IPS DF 19.7 (cell line): ENCODE results near the gene ATP11A.

ENCODE experiments used
- DNase-seq: peaks from one replicate; pipeline ENCODE4 v3.0.0-alpha.2; 2013; ENCODE audit warnings: low read depth, low spot score

ATP11A gene

DNA sequence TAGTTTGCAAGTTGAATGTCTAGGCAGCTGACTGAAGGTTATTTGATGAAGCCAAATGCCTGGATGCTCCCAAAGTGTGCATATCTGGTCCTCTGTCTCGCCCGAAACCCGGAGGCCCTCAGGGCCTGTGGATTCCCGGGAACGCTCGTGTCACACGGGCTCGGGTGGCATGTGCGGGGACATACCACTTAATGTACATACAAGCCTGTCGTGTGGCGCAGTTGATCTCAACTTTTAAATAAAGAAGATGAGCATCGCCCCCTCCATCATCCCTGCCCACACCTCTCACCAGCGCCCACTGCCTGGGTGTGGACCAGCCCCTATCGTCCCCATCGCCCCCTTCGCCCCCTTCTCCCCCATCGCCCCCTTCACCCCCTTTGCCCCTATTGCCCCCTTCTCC is 33.9 kb downstream of the ATP11A start:
- DNase-seq = no peak

DNA sequence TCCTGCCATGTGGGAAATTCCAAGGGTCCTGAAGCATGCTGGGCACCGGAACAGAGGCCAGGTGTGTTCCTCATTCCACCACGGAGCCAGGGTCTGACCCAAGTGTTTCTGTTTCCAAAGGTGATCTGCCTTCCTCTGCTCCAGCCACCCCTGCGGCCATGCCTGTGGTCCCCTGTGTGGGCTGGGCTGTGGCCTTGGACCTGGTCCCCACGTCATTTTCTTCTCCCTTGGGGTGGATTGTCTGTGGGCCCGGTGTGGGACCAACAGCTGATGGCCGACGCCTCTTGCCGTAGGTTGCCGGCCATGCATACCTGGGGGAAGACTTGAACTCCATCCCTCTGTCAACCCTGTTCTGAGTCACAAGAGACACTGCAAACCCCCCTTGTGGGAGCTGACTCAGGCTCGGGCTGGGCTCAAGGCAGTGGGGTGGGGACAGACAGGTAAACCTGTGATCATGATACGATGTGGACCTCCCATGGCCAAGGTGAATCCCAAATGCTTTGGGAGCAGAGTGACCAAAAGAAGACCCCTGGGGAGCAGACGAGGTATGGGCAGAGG is 35.0 kb downstream of the ATP11A start:
- DNase-seq = no peak

DNA sequence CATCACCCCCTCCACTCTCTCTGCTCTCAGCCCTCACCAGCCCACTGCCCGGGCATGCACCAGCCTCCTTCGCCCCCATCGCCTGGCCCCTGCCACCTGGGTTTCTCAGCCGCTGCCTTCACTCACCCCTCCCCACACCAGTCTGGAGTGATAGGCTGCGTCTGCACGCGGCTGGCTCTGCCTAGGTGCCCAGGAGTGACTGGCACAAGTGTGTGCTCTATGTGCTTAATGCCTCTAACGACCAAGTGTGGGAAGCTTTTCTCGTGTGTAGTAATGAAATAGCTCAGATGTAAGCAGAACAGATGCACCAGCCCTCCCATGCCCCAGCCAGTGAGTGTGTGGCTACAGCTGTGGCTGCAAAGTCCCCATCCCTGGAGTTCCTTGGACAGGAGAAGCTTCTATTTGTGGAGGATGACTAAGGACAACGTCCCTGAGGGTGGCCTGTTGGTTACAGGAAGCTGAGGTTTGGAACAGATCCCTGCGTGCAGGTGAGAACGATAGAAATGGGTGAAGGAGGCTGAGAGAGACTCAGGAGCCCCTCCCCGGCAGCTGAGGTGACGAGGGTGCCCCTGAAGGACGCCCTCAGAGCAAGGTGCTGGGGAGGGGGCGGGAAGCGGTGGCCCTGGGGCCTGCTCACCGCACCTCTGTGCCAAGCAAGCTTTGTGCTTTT is 35.6 kb downstream of the ATP11A start:
- no peak for DNase-seq

DNA sequence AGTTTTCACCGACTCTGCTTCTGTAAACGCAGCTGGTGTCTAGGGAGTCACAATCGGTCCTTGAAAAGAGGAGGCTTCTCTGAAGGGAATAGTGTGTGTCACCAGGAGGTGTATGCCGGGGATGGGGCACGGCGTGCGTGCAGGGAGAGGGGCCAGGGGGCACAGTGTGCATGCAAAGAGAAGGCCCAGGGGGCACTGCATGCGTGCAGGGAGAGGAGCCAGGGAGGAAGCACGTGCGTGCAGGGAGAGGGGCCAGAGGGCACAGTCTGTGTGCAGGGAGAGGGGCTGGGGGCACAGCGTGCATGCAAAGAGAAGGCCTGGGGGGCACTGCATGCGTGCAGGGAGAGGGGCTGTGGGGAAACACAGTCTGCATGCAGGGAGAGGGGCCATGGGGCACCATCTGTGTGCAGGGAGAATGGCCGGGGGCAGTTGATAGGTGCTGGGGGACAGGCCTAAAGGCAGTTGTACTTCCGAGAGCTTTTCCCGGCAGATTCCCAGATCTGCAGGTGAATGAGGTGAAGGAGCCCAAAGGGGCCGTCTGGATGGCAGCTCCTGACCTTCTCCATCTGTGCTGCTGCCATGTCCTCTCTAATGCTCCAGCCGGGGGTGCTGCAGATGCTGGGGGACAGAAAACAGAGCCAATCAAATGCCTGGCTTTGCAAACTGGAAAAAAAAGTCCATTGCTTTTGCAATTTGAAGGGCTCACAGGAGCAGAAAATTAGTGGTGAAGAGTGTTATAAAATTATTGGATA is 36.4 kb downstream of the ATP11A start:
- DNase-seq = no peak

DNA sequence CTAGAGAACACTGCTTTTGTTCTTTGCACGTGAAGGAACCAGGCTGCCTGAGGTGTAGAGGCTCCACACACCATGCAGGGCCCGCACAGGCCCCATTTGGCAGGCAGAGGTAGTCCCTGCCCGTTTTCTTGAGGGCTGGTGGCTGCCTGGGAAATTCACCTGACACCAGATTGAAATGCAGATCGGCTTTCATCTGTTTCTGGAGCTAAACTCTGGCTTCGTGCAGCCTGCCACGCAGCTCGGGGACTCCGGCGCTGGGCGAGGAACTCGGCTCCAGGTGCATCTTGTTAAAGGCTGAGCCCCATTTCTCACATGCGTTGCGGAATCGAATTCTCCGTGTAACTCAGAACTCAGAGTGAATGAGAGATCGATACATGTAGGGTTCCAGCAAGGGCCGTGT is 37.7 kb downstream of the ATP11A start:
- no peak for DNase-seq

DNA sequence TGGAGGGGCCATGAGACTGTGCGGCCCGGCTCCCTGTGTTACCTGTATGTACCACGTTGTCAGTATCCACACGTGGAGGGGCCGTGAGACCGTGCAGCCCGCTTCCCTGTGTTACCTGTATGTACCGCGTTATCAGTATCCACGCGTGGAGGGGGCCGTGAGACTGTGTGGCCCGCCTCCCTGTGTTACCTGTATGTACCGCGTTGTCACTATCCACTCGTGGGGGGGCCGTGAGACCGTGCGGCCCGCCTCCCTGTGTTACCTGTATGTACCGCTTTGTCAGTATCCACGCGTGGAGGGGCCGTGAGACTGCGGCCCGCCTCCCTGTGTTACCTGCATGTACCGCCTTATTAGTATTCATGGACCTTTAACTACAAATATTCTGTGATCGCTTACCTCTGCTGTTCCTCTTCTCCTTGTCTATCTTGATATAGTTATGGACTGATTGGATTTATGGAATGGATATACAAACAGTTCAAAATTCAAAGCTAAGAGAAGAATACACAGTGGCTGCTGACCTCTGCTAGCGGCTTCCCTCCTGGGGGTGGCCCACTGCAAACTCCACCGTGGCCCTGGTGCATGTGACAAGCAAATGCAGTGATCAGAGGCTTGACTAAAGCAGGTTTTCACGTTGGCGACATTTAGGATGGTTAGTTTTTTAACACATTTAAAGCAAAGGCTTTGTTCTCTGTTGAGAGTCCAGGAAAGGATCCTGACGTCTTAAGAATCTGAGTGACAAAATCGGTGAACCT is 38.7 kb downstream of the ATP11A start:
- DNase-seq = no peak

DNA sequence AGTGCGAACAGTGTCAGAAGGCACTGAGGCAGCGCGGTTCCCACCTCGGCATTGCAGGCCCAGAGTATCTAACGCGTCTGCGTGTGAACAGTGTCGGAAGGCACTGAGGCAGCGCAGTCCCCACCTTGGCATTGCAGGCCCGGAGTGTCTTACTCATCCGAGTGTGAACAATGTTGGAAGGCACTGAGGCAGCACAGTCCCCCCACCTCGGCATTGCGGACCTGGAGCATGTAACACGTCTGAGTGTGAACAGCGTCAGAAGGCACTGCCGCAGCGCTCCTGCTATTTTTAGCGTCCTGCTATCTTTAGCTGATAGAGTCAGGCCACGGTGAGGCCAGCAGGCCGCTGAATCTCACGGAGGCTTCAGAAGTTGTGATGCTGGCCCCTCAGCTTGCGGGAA is 39.6 kb downstream of the ATP11A start:
- no peak for DNase-seq

DNA sequence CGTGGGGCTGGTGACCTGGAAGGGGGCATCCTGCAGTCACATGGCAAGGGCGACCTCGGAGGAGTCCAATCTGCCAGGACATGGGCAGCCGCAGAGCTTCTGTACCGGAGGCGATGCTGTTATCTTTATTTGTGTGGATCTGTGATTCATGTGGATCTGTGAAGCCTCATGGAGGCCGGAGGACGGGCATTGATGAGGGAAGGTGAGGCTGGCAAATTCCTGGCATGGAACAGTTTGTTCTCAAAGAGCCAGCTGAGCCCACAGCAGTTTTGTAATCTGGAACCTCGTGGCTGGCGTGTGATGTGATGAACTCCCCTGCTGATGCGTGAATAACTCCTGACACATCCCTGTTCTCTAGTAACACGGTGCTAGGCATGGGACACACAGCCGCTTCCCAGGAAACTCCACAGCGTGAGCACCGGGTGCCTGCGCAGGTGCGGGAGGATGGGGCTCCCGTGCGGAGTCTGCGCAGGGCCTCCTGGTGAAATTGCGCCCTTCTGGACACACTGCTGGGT is 40.4 kb downstream of the ATP11A start:
- no peak for DNase-seq

DNA sequence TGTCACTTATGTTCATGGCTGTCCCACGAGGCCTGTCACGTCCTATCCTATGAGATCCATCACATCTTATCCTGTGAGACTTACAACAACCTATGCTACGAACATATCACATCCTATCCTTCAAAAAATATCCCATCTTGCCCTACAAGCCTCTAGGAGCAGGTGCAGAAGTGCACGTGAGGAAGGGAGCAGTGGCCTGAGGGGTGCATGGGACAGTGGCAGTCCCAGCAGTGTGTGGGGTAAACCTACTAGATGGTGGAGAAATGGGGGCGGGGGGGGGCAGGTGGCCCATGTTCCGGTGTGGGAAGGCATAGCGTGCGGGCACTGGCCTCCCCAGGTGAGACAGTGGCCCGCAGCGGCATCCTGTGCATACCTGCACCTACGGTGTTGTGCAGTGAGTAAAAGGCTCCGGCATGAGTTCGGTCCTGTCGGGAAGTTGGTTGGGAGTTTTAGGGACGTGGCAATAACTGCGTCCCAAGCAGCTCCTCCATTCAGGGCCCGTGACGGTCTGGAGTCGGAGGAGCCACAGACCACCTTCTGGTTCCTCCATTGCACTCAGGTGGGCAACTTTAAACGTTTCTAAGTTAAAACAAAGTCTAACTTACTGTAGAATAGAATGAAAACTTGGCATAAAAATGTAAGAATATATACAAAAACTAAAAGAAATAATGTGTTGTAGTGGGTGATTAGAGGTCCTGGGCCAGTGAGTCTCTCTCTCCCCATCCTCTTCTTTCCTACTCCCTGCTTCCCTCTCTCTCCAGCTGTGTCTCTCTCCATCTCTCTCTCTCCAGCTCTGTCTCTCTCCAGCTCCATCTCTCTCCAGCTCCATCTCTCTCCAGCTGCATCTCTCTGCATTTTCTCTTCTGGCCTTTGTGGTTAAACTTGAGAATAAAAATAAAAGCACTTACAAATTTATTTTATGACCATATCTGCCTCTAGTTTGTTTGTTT is 42.1 kb downstream of the ATP11A start:
- DNase-seq = no peak

DNA sequence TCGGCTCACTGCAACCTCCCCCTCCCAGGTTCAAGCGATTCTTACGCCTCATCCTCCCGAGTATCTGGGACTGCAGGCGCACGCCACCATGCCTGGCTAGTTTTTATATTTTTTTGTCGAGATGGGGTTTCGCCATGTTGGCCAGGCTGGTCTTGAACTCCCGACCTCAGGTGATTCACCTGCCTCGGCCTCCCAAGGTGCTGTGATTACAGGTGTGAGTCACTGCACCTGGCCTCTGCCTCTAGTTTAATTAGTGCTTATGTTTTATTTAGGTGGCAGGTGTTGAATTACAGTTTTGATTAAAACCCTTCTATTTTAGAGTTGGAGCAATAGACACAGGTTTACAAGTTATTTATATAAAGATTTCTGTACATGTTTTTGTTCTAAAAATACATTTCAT is 42.8 kb downstream of the ATP11A start:
- DNase-seq = no peak

DNA sequence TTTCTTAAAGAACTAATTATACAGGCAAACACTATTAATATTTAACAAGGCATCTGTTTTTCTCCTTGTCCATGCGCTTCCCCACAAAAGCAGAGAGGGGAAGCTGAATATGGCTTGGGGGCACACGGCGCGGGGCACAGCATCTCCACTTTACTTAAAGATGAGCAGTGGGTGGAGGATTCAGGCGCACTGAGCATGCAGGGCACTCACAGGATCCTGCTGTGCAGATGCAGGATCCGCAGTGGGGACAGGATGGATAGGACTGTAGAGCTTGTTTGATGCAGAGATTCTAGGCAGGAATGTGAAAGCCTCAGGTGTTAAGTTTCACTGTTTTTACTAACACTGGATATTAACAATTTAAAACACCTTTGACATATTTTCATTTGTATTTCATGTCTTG is 43.3 kb downstream of the ATP11A start:
- DNase-seq = peak; percentile 83

DNA sequence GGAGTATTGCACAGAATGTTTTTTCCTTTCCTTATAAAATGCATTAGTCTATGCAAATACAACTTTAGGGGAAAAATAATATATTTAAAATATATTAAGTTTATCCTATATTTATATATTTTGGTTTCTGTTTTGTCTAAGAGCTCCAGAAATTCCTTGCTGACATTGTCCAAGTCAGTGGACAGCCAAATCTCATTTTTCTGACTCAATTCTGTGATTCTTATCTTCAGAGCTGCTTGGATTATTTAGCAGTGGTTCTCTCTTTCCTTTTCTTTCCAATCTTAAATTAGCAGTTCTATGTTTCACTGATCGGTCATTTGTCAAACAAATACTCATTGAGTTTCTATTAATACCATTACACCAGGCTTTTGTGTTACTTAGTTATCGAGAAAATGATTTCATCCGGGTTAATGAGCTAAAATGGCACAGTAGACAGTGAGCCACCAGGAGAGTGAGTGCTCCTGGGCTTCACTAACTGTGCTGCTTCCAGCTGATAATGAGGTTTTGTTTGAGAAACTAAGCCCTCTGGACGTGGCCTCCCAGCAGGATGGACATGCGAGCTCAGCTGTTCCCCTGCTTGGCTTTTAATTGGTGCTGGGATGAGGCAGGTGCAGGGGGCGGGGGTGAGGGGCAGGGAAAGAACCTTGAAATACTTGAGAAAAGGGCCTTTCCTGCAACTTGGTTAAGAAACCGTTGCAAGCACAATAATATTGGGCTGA is 44.0 kb downstream of the ATP11A start:
- peak; percentile 83 for DNase-seq

DNA sequence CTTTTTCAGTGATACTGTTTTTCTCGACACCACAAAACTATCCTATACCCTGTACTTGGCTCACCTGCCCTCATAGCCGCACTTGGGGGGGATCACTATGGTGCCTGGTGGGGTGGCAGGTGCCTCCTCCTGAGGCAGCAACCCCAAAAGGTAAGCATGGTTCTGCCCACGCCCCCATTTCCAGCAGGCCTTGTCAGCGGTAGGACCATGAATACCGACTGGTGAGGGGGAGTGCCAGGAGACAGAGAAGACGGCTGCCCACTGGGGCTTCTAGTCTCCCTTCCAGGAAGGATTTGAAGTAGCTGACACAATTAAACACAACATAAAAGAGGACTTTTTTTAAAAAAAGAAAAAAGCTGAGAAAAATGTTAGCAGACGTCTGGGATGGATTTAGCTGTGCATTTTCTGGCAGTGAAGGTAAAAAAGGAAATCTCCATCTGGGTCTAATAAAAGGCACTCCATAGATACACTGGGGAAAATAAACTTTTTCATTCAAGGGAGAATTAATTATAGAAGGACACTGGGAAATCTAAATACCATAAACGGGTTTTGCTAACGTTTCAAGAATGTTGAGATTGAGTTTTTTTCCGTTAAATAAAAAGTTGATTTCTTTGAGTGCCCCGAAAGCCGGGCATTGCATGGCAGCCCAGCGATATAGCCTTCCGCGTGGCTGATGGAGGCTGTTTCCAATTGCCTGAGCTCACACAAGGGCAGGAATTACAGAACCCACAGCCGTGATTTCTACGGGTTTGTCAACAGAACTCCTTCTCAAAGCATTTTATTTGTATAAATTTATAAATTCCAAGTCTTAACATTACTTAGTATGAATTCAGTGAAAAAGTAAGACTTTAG is 45.1 kb downstream of the ATP11A start:
- DNase-seq = no peak

DNA sequence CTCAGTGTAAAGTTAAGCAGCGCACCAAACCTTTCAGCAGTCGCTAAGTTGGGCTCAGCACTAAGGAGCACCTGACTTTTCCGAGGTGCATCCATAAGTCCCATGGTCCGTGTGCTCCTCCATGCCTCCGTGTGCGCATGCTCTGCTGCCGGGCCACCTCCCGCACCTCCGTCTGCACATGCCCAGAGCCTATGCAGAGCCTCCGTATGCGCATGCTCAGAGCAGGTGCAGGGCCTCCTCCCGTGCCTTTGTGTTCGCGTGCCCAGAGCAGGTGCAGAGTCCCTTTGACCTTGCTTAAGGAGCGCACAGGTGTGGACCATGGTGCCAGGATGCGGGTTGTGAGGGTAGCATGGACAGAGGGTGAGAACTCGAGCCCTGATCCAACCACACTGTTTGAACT is 46.0 kb downstream of the ATP11A start:
- DNase-seq = no peak

DNA sequence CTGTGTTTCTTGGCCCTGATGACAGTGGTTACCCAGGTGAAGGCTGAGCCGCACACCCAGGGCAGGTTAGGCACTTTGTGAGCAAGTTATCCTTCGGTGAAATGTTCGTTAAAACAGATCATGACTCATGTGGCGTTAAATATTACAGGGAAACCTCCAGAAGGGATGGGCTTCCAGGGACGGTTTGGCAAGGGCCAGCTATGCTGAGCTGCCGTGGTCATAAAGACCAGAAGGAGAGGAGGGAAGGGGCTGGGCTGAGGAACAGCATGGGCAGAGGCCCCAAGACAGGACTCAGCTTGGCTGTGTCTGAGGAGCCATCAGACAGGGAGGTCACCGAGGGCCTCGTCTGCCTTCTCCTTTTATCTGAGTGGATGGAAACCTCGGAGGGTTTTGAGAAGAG is 47.5 kb downstream of the ATP11A start:
- DNase-seq = no peak

DNA sequence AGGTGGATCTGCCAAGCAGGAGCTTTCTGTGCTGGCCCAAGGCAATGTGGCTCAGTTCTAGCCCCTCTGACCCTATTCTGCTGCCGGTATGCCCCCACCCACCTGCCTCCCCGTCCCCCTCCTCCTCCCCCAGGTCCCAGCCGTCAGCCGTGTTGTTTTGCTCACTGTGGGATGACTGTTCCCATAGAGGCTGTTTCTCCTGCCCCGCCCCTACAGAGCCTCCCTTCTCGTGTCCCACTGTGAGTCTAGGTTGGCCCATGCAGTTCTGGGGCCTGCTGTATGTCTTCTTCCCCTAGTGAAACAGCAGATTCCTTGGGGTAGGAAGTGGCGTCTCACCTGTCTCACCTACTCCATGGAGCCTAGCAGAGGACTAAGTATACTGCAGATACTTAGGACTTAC is 48.8 kb downstream of the ATP11A start:
- no peak for DNase-seq

DNA sequence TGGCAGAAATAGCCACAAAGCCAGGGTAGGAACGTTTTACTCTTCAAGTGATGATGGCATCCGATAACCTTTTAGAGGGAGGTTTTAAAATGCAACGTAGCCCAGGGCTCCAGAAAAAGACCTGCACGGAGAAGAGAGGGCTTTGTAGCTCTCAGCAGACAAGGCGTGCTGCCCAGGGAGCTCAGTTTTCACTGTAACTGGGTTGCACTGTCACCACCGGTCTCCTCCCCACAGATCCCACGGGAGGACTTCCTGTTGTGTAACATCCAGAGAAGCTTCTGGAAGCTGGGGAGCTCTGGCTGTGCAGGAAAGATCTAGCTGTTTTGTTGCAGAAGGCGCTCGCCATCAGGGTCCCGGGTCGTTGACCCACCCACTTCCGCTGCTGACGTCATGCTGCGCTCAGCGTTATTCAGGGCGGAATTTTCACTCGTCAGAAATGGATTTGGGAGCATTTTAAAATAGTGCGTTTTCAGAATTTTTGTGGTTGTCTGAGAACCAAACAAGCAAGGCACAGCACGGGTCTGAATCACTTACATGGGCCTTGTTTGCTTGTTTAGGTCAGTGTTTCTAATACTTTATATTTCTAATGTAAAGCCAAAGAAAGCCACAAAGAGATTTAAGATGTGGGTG is 50.8 kb downstream of the ATP11A start:
- DNase-seq = no peak

DNA sequence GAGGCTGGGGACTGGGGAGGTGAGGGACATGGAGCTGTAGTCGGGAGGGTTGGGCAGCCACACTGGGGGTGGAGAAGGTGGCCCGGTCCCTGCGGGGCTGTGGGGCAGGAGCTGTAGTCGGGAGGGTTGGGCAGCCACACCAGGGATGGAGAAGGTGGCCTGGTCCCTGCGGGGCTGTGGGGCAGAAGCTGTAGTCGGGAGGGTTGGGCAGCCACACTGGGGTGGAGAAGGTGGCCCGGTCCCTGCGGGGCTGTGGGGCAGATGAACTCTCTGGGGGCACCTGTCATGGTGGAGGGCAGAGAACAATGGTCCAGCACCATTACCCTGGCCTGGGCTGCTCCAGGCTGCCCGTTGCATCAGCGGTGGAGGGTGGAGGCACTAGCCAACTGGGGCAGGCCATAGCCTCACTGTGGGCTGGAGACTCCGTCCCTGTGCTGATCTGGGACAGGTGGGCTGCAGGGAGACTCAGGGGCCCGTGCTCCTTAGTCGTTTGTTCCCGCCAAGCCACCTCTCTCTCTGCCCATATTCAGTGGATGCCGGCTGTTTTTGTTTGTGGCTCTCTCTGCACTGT is 51.4 kb downstream of the ATP11A start:
- DNase-seq = no peak
